GM12873 (cell line): ENCODE data around the gene SORCS2.

Experiments used
- TF ChIP-seq, protein P1 (sequence below): IDR thresholded peaks from 2 replicates; pipeline ENCODE4 v1.5.1; 2012; ENCODE audit warnings: low read depth, mild to moderate bottlenecking, moderate library complexity, low read length, control low read depth; ENCODE audit not compliant: insufficient read depth; ENCODE audit errors: missing control alignments

The SORCS2 gene

DNA sequence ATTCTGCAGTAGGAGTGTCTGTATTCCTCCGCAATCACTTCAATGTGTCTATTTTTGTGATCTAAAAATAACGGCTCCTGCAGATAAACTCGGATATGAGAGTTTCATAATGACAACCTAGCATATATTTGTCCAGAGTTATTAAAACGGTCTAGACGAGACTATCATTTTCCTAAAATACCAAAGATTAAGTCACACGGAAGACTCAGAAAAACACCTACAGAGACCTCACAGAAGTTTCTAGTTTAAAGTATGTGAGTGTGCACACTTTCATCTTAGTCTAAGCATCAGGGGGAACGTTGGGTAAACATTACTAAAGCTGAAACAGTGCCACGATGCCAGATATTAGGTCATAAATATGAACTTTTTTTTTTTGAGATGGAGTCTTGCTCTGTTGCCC is 590.4 kb downstream of the SORCS2 start:
- TF ChIP-seq, protein P1, sequence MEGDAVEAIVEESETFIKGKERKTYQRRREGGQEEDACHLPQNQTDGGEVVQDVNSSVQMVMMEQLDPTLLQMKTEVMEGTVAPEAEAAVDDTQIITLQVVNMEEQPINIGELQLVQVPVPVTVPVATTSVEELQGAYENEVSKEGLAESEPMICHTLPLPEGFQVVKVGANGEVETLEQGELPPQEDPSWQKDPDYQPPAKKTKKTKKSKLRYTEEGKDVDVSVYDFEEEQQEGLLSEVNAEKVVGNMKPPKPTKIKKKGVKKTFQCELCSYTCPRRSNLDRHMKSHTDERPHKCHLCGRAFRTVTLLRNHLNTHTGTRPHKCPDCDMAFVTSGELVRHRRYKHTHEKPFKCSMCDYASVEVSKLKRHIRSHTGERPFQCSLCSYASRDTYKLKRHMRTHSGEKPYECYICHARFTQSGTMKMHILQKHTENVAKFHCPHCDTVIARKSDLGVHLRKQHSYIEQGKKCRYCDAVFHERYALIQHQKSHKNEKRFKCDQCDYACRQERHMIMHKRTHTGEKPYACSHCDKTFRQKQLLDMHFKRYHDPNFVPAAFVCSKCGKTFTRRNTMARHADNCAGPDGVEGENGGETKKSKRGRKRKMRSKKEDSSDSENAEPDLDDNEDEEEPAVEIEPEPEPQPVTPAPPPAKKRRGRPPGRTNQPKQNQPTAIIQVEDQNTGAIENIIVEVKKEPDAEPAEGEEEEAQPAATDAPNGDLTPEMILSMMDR, result no peak

DNA sequence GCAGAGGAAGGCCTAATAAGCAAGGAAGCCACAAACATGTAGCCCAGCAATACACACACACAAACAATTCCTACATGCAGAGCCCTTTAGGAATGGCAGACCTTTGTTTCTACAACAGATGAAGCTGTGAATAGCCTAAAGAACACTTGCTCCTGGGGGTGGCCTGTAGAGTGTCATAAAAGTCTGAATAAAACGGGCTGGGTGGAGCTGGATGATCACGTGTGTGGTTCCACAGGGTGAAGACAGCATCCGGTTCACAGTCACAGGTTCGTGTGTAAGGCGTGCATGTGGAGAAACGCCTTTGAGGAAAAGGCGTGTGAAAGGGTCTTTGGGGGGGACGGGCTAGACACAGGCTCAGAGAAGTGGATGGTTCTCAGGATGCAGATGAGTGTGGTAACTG is 591.2 kb downstream of the SORCS2 start:
- TF ChIP-seq, protein P1, result no peak

DNA sequence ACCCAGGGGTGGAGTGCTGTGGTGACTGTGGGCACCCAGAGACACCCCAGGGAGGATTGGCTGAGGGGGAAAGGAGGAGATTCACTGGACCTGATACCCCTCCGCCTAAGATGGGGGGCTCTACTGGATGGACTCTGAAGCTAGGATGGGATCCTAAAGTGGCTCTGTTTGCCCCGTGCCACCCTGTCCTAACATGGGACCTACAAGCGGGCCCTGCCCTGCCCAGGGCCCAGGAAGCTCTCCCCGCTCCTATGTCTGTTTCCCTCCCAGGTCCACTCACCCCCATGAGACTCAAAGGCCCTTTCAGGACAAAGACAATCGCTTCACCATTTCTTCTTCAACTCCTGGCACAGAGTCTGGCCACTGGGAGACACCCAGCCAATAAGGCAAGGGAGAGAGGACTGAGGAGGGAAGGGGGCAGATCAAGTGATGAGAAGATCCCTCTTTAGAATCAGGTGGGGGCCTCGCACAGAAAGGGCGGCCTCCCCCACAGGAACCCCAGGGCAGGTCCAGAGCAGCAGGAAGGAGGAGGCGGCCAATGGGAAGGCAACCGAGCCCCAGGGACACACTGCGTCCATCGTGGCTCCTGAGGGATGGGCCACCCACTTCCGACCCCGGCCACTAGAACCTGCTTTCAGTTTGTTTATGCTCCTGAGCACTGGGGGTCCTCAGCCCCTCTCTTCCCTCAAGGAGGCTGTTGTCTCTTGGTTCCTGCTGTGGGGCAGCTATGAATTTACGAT is 592.0 kb downstream of the SORCS2 start:
- TF ChIP-seq, protein P1, result no peak

DNA sequence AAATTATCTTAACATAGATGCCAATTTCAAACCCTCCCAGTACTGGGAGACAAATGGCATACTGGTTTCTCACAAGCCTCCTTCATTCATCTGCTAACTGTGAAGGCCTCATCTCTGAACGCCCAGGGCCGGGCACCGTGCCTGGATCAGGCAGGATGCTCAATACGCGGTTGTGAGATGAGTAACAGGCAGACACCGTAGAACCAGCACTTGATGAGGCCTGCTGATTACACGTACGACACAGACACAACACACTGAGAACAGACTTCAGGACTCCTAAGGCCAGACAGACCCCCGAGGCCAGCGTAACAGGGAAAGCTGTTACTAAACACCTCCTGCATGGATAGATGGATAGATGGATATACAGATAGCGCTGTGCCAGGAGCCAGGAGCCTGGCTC is 592.7 kb downstream of the SORCS2 start:
- TF ChIP-seq, protein P1, result no peak

DNA sequence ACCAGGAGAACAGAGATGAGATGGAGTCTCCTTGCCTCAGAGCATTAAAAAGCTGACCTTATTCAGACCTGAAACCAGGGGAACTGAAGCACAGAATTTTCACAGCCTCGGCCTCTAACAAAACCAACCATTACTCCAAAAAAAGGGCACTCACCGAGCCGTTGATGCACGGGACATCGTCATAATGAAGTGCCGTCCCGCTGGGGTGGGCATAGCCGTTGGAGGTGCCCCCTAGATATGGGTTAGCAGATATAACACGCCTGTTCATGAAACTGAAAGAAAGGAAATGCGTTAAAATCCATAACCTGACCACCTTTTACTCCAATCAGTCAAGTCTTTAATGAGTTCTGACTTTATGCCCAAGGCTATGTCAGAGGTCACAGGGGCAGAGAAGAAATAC is 593.7 kb downstream of the SORCS2 start:
- TF ChIP-seq, protein P1, result no peak

DNA sequence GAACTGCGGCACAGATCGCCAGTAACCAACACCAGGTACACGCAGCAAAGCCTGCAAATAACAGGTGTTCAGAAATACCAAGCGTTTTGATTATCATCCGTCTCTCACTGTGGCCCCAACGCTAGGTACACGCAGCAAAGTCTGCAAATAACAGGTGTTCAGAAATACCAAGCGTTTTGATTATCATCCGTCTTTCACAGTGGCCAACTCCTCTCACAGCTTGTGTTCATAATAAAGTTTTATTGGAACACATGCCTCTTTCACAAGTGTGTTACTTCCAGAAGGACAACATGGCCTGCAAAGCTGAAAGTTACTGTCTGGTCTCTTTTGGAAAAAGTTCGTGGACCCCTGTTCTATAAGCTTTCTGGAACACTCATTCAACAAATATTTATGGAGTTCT is 594.2 kb downstream of the SORCS2 start:
- TF ChIP-seq, protein P1, result no peak

DNA sequence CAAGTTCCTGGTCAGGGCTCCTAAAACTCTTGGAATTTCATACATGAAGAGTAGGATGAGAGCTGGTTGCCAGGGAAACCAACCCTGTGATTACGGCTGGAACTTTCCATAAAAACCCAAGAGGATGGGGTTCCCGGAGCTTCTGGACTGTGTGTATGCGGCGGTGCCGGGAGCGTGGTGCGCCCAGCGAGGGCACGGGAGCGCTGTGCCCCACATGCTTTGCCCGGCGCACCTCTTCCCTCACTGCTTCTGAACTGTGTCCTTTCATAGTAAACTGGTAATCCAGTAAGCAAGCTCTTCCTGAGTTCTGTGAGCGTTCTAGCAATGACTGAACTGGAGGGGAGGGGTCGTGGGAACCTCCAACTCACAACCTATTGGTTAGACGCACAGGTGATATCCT is 594.7 kb downstream of the SORCS2 start:
- TF ChIP-seq, protein P1, result no peak

DNA sequence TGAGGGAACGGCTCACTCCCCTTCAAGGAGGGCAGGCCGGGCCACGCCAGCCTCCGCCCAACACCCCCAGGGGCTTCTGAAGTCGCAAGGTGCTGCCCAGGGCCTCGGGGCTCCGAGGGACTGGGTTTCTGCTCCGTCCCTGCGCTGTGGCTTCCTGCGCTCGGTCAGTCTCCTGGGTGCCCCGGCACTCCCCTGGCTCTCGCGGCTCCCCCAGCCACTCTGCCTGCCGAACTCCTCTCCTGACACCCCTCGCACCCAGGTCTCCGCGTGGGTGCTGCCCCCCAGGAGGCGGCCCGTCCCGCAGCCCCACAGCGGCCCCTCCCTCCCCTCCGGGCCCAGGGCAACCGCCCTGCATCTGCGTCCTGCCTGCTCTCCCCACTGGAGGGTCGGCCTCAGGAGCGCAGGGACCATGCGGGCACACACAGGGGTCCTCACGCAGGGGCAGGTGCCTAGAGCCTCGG is 595.4 kb downstream of the SORCS2 start:
- TF ChIP-seq, protein P1, result no peak
